Neural progenitor cell (in vitro differentiated cells): ENCODE measurements around the gene EFL1. TPM values are rescaled to one million over a fixed set of nuclear protein-coding genes. Genes with fewer than 3 reads are reported as not detected.

Experiments
- DNase-seq: peaks from one replicate; pipeline ENCODE4 v3.0.0-alpha.2; 2016; ENCODE audit warnings: low spot score
- H2AFZ ChIP-seq: fragments of 200-600 bp; sonication (generic); replicated peaks from 2 replicates; pipeline ENCODE4 v1.6.1; 2016; ENCODE audit warnings: antibody characterized with exemption
- H3F3A ChIP-seq: fragments of 200-600 bp; sonication (generic); 2 replicates; pipeline ENCODE4 v1.6.1; 2016; ENCODE audit warnings: antibody characterized with exemption, low read depth
- H3K27ac ChIP-seq: fragments of 200-600 bp; sonication (generic); 2 replicates; pipeline ENCODE4 v1.5.1; 2016; ENCODE audit warnings: mild to moderate bottlenecking
- H3K27me3 ChIP-seq: fragments of 200-600 bp; sonication (generic); 2 replicates; pipeline ENCODE4 v1.6.1; 2016; ENCODE audit warnings: mild to moderate bottlenecking, moderate library complexity
- H3K36me3 ChIP-seq: fragments of 200-600 bp; sonication (generic); 2 replicates; pipeline ENCODE4 v1.5.1; 2016
- H3K4me1 ChIP-seq: fragments of 200-600 bp; sonication (generic); 2 replicates; pipeline ENCODE4 v1.6.1; 2016; ENCODE audit warnings: mixed run types
- H3K4me2 ChIP-seq: fragments of 200-600 bp; sonication (generic); 2 replicates; pipeline ENCODE4 v1.6.1; 2016
- H3K4me3 ChIP-seq: fragments of 200-600 bp; sonication (generic); 2 replicates; pipeline ENCODE4 v1.5.1; 2016
- H3K79me2 ChIP-seq: fragments of 200-600 bp; sonication (generic); 2 replicates; pipeline ENCODE4 v1.6.1; 2016; ENCODE audit warnings: low read depth
- H3K9ac ChIP-seq: fragments of 200-600 bp; sonication (generic); 2 replicates; pipeline ENCODE4 v1.6.1; 2016
- H3K9me3 ChIP-seq: fragments of 200-600 bp; sonication (generic); 2 replicates; pipeline ENCODE4 v1.5.1; 2016; ENCODE audit warnings: low read depth
- H4K20me1 ChIP-seq: fragments of 200-600 bp; sonication (generic); 2 replicates; pipeline ENCODE4 v1.6.1; 2016; ENCODE audit warnings: low read depth
- H3K27ac Mint-ChIP-seq: 3 replicates; pipeline ENCODE4 v1.8.0; 2021; ENCODE audit warnings: mixed read lengths
- H3K27me3 Mint-ChIP-seq: 2 replicates; pipeline ENCODE4 v1.8.0; 2022; ENCODE audit warnings: low read depth, mild to moderate bottlenecking, inconsistent platforms, moderate library complexity, mixed read lengths; ENCODE audit not compliant: insufficient read depth
- H3K36me3 Mint-ChIP-seq: 3 replicates; pipeline ENCODE4 v1.8.0; 2021; ENCODE audit warnings: mixed read lengths
- H3K4me1 Mint-ChIP-seq: 3 replicates; pipeline ENCODE4 v1.8.0; 2021; ENCODE audit warnings: mixed read lengths
- H3K4me3 Mint-ChIP-seq: 3 replicates; pipeline ENCODE4 v1.8.0; 2021; ENCODE audit warnings: mild to moderate bottlenecking, moderate library complexity, mixed read lengths
- H3K9me3 Mint-ChIP-seq: 3 replicates; pipeline ENCODE4 v1.8.0; 2020; ENCODE audit warnings: mixed read lengths
- CTCF ChIP-seq: fragments of 200-600 bp; sonication (generic); IDR thresholded peaks from 2 replicates; pipeline ENCODE4 v1.5.1; 2017; ENCODE audit warnings: antibody characterized with exemption, mild to moderate bottlenecking
- EZH2 ChIP-seq: fragments of 200-600 bp; sonication (generic); IDR thresholded peaks from 2 replicates; pipeline ENCODE4 v1.6.1; 2017; ENCODE audit warnings: antibody characterized with exemption, mild to moderate bottlenecking, moderate library complexity
- EZH2phosphoT487 ChIP-seq: fragments of 200-600 bp; sonication (generic); IDR thresholded peaks from 2 replicates; pipeline ENCODE4 v1.6.1; 2017; ENCODE audit warnings: antibody characterized with exemption
- total RNA-seq: library from RNA; depleted of rRNA; stranded (reverse); fragments of >200 nt; gene quantifications from 2 replicates; pipeline ENCODE4 v1.2.3, GENCODE V29; 2015; ENCODE audit warnings: low replicate concordance

EFL1 gene
- total RNA-seq, 1 donor from 2014 or later, result 42.4 TPM

GRCh38 chr15:82177291-82178010, 85.1 kb downstream of the EFL1 start:
- no peaks in the 10 kb centered on the region for H3K27me3 Mint-ChIP-seq
- no peaks in the 10 kb centered on the region for H3K9me3 Mint-ChIP-seq
- no peaks in the 10 kb centered on the region for H3K36me3 Mint-ChIP-seq
- Histone ChIP-seq H4K20me1 (no peaks in the 10 kb centered on the region), H3K9me3 (no peaks in the 10 kb centered on the region), H3K9ac (no peak overlapping the region), H3K4me3 (no peak overlapping the region), H3K36me3 (no peaks in the 10 kb centered on the region), H3K79me2 (no peaks in the 10 kb centered on the region), H3K27me3 (no peaks in the 10 kb centered on the region), H3K27ac (no peak overlapping the region), H3K4me1 (no peaks in the 10 kb centered on the region), H3K4me2 (no peak overlapping the region), H2AFZ (no peak overlapping the region), H3F3A (no peaks in the 10 kb centered on the region)
- TF ChIP-seq CTCF, result no peak
- no peak for TF ChIP-seq EZH2
- no peak for TF ChIP-seq EZH2phosphoT487
- no peak for DNase-seq
- no peaks in the 10 kb centered on the region for H3K4me1 Mint-ChIP-seq
- H3K27ac Mint-ChIP-seq, result no peak overlapping the region
- no peak overlapping the region for H3K4me3 Mint-ChIP-seq

GRCh38 chr15:82176542-82176941, 86.0 kb downstream of the EFL1 start:
- no peaks in the 10 kb centered on the region for H3K9me3 ChIP-seq
- H3K4me2 ChIP-seq, result no peak overlapping the region
- no peaks in the 10 kb centered on the region for H3F3A ChIP-seq
- no peak for DNase-seq
- H3K9ac ChIP-seq, result no peak overlapping the region
- H3K36me3 ChIP-seq, result no peaks in the 10 kb centered on the region
- H3K79me2 ChIP-seq, result no peaks in the 10 kb centered on the region
- no peak overlapping the region for H2AFZ ChIP-seq
- Mint-ChIP-seq H3K4me1 (no peaks in the 10 kb centered on the region), H3K36me3 (no peaks in the 10 kb centered on the region), H3K27me3 (no peaks in the 10 kb centered on the region), H3K4me3 (no peak overlapping the region), H3K9me3 (no peaks in the 10 kb centered on the region), H3K27ac (no peak overlapping the region)
- TF ChIP-seq CTCF (no peak), EZH2phosphoT487 (no peak), EZH2 (no peak)
- H3K4me3 ChIP-seq, result no peak overlapping the region
- no peaks in the 10 kb centered on the region for H3K27me3 ChIP-seq
- H3K27ac ChIP-seq, result no peak overlapping the region
- H4K20me1 ChIP-seq, result no peaks in the 10 kb centered on the region
- H3K4me1 ChIP-seq, result no peaks in the 10 kb centered on the region

- H3K4me1 ChIP-seq, result no peaks in the 10 kb centered on the region
- no peak overlapping the region for H2AFZ ChIP-seq
- Mint-ChIP-seq H3K4me1 (no peaks in the 10 kb centered on the region), H3K27me3 (no peaks in the 10 kb centered on the region), H3K36me3 (peaks cover 2% of the 10 kb centered on the region), H3K9me3 (no peaks in the 10 kb centered on the region), H3K4me3 (no peak overlapping the region), H3K27ac (no peak overlapping the region)
- H3K9ac ChIP-seq, result no peak overlapping the region
- no peaks in the 10 kb centered on the region for H3K9me3 ChIP-seq
- no peaks in the 10 kb centered on the region for H4K20me1 ChIP-seq
- no peaks in the 10 kb centered on the region for H3F3A ChIP-seq
- no peak overlapping the region for H3K4me2 ChIP-seq
- no peaks in the 10 kb centered on the region for H3K79me2 ChIP-seq
- TF ChIP-seq CTCF, result no peak
- no peak for TF ChIP-seq EZH2
- no peak for TF ChIP-seq EZH2phosphoT487
- no peak overlapping the region for H3K4me3 ChIP-seq
- no peak overlapping the region for H3K27ac ChIP-seq
- no peak for DNase-seq
- H3K27me3 ChIP-seq, result no peaks in the 10 kb centered on the region
- no peaks in the 10 kb centered on the region for H3K36me3 ChIP-seq
Measured at GRCh38 chr15:82174471-82175235, 87.9 kb downstream of the EFL1 start.
